Peyer's patch (tissue), 4 donors: ENCODE results near the gene GRIA3.

Experiments used
- CTCF ChIP-seq, 6 experiments: fragments of 450-650 bp in 4 of 6; fragments of 200-600 bp in 2 of 6; sonication (generic) in 1 of 6; IDR thresholded peaks; one replicate each; pipeline ENCODE4 v1.5.1; 2017 to 2019; ENCODE audit warnings: antibody characterized with exemption in 6 of 6, mild to moderate bottlenecking in 3 of 6, moderate library complexity in 1 of 6
- POLR2A ChIP-seq, 2 donors: fragments of 450-650 bp; IDR thresholded peaks; one replicate each; pipeline ENCODE4 v1.5.1; 2017; ENCODE audit warnings: antibody characterized with exemption in 2 of 2, mild to moderate bottlenecking in 2 of 2, moderate library complexity in 2 of 2

DNA sequence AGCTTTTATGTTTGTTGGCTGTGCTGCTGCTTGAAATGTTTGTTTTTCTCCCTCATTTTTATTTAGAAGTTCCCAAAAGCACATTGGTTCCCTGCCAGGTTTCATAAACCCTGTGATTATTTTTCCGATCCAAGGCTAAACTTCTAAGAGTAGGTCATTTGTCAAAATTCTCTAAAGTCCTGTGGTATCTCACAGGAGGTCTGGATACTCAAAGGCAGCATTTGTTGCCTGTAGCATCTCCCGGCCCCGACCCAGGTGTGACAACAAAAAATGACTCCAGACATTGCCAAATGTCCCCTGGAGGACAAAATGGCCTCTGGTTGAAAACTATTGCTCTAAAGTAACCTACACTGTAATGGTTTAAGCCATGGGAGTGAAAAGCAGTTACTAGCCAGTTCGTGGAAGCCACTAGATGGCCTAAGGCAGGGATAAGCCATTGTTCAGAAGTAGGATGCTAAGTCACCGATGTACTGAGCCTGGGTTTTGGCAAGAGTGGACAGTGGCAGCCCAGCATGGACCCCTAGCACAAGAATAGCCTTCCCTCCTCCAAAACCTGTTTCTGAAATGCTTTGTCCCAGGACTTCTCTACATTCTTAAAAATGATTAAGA lies 292.6 kb downstream of the GRIA3 start:
- no peak for TF ChIP-seq CTCF (IDR thresholded peaks at IDR 0.05)
- TF ChIP-seq POLR2A (IDR thresholded peaks at IDR 0.05), result no peak
